Endothelial cell (in vitro differentiated cells): ENCODE data around the gene SMYD4. TPM values are rescaled to one million over a fixed set of nuclear protein-coding genes. Genes with fewer than 3 reads are reported as not detected.
"Not testable (repeated sequence)": the region's sequence is repeated elsewhere in the genome, so short reads cannot be mapped to it uniquely, and the experiment has no call there.

ENCODE experiments used
- DNase-seq: peaks from one replicate; pipeline ENCODE4 v3.0.0; 2021; ENCODE audit warnings: low spot score
- H3K27ac Mint-ChIP-seq: one replicate; pipeline ENCODE4 v1.8.0; 2021; ENCODE audit warnings: mixed read lengths, inconsistent platforms; ENCODE audit not compliant: unreplicated experiment
- H3K27me3 Mint-ChIP-seq: one replicate; pipeline ENCODE4 v1.8.0; 2021; ENCODE audit warnings: mild to moderate bottlenecking, moderate library complexity, mixed read lengths, inconsistent platforms; ENCODE audit not compliant: unreplicated experiment
- H3K36me3 Mint-ChIP-seq: one replicate; pipeline ENCODE4 v1.8.0; 2021; ENCODE audit warnings: mild to moderate bottlenecking, low read depth, mixed read lengths, inconsistent platforms; ENCODE audit not compliant: unreplicated experiment
- H3K4me1 Mint-ChIP-seq: one replicate; pipeline ENCODE4 v1.8.0; 2021; ENCODE audit warnings: mild to moderate bottlenecking, mixed read lengths, inconsistent platforms; ENCODE audit not compliant: unreplicated experiment
- H3K4me3 Mint-ChIP-seq: one replicate; pipeline ENCODE4 v1.8.0; 2021; ENCODE audit warnings: mild to moderate bottlenecking, mixed read lengths, inconsistent platforms; ENCODE audit not compliant: unreplicated experiment
- H3K9me3 Mint-ChIP-seq: one replicate; pipeline ENCODE4 v1.8.0; 2021; ENCODE audit warnings: mixed read lengths, inconsistent platforms; ENCODE audit not compliant: unreplicated experiment
- CTCF ChIP-seq: fragments of 200-600 bp; sonication (generic); IDR thresholded peaks from one replicate; pipeline ENCODE4 v1.5.0; 2021; ENCODE audit warnings: antibody characterized with exemption; ENCODE audit not compliant: unreplicated experiment
- total RNA-seq: library from RNA; stranded (reverse); fragmentation: NEBNext Ultra II Directional; extraction: Animal tissue kit (Norgen Biotek cat#: 25700); gene quantifications from one replicate; pipeline ENCODE4 v1.2.1, GENCODE V29; 2021; ENCODE audit not compliant: unreplicated experiment

SMYD4 gene
- total RNA-seq, 1 donor from 2014 or later = 19.3 TPM

- DNase-seq = no peak
- H3K4me1 Mint-ChIP-seq = peaks cover 9% of the 10 kb centered on the region
- H3K36me3 Mint-ChIP-seq = no peaks in the 10 kb centered on the region
- H3K27me3 Mint-ChIP-seq = peaks cover 9% of the 10 kb centered on the region
- no peak for TF ChIP-seq CTCF
- H3K4me3 Mint-ChIP-seq = no peak overlapping the region
- no peak overlapping the region for H3K27ac Mint-ChIP-seq
- H3K9me3 Mint-ChIP-seq = no peaks in the 10 kb centered on the region
Observed at GRCh38 chr17:1767358-1767757, 62.3 kb downstream of the SMYD4 start.

- no peaks in the 10 kb centered on the region for H3K9me3 Mint-ChIP-seq
- no peak overlapping the region for H3K4me3 Mint-ChIP-seq
- no peak for TF ChIP-seq CTCF
- H3K27ac Mint-ChIP-seq = no peak overlapping the region
- H3K27me3 Mint-ChIP-seq = peaks cover 13% of the 10 kb centered on the region
- peaks cover 9% of the 10 kb centered on the region for H3K4me1 Mint-ChIP-seq
- no peaks in the 10 kb centered on the region for H3K36me3 Mint-ChIP-seq
- DNase-seq = no peak
Observed at GRCh38 chr17:1766382-1767135, 63.1 kb downstream of the SMYD4 start.

- Mint-ChIP-seq H3K9me3 (no peaks in the 10 kb centered on the region), H3K4me1 (peaks cover 9% of the 10 kb centered on the region), H3K27ac (no peak overlapping the region), H3K27me3 (peaks cover 13% of the 10 kb centered on the region), H3K36me3 (no peaks in the 10 kb centered on the region), H3K4me3 (no peak overlapping the region)
- TF ChIP-seq CTCF = no peak
- no peak for DNase-seq
Observed at GRCh38 chr17:1765576-1765975, 64.1 kb downstream of the SMYD4 start.

- not testable (repeated sequence) for H3K36me3 Mint-ChIP-seq, H3K4me1 Mint-ChIP-seq, H3K4me3 Mint-ChIP-seq, DNase-seq, H3K9me3 Mint-ChIP-seq, H3K27ac Mint-ChIP-seq
- H3K27me3 Mint-ChIP-seq = peaks cover 16% of the 10 kb centered on the region
Observed at GRCh38 chr17:1764705-1765104, 65.0 kb downstream of the SMYD4 start.

- Mint-ChIP-seq H3K4me1 (peaks cover 5% of the 10 kb centered on the region), H3K27me3 (peaks cover 16% of the 10 kb centered on the region), H3K9me3 (no peaks in the 10 kb centered on the region), H3K4me3 (no peak overlapping the region), H3K36me3 (no peaks in the 10 kb centered on the region), H3K27ac (no peak overlapping the region)
- no peak for DNase-seq
- TF ChIP-seq CTCF = no peak
Observed at GRCh38 chr17:1764284-1764683, 65.4 kb downstream of the SMYD4 start.
